Measurements from ENCODE around the gene PAQR8. TPM values are rescaled to one million over a fixed set of nuclear protein-coding genes. Genes with fewer than 3 reads are reported as not detected.

The PAQR8 gene
- total and polyA plus RNA-seq, 2 of the 13 experiments (the other 11 are each of a cell fraction or from before 2014, with no cell fraction given) = 37.7 to 50.7 TPM

- TF ChIP-seq ZNF460 (CRISPR knock-in tag; IDR thresholded peaks at IDR 0.05; ENCODE audit: borderline replicate concordance) = no peak
- TF ChIP-seq RAD51 (IDR thresholded peaks at IDR 0.05; ENCODE audit: borderline replicate concordance) = no peak
- TF ChIP-seq HNF1B (CRISPR knock-in tag; IDR thresholded peaks at IDR 0.05) = peak; percentile 61; the same call in 1 of the 2 replicates
- no peak for TF ChIP-seq RNF2 (conservative IDR thresholded peaks at IDR 0.05; ENCODE audit: low read depth)
- TF ChIP-seq, protein P1, sequence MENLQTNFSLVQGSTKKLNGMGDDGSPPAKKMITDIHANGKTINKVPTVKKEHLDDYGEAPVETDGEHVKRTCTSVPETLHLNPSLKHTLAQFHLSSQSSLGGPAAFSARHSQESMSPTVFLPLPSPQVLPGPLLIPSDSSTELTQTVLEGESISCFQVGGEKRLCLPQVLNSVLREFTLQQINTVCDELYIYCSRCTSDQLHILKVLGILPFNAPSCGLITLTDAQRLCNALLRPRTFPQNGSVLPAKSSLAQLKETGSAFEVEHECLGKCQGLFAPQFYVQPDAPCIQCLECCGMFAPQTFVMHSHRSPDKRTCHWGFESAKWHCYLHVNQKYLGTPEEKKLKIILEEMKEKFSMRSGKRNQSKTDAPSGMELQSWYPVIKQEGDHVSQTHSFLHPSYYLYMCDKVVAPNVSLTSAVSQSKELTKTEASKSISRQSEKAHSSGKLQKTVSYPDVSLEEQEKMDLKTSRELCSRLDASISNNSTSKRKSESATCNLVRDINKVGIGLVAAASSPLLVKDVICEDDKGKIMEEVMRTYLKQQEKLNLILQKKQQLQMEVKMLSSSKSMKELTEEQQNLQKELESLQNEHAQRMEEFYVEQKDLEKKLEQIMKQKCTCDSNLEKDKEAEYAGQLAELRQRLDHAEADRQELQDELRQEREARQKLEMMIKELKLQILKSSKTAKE (CRISPR knock-in tag; IDR thresholded peaks at IDR 0.05; ENCODE audit: borderline replicate concordance) = no peak
- TF ChIP-seq ZNF776 (CRISPR knock-in tag; IDR thresholded peaks at IDR 0.05) = no peak
- peak; percentile 6; the same call in 1 of the 2 replicates for TF ChIP-seq ZNF574 (CRISPR knock-in tag; IDR thresholded peaks at IDR 0.05)
- no peak for TF ChIP-seq ZNF577 (CRISPR knock-in tag; IDR thresholded peaks at IDR 0.05; ENCODE audit: borderline replicate concordance, low read depth)
- TF ChIP-seq ZNF678 (CRISPR knock-in tag; IDR thresholded peaks at IDR 0.05) = no peak
- TF ChIP-seq ZNF30 (CRISPR knock-in tag; IDR thresholded peaks at IDR 0.05) = no peak
- TF ChIP-seq, protein P2, sequence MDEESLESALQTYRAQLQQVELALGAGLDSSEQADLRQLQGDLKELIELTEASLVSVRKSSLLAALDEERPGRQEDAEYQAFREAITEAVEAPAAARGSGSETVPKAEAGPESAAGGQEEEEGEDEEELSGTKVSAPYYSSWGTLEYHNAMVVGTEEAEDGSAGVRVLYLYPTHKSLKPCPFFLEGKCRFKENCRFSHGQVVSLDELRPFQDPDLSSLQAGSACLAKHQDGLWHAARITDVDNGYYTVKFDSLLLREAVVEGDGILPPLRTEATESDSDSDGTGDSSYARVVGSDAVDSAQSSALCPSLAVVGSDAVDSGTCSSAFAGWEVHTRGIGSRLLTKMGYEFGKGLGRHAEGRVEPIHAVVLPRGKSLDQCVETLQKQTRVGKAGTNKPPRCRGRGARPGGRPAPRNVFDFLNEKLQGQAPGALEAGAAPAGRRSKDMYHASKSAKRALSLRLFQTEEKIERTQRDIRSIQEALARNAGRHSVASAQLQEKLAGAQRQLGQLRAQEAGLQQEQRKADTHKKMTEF (CRISPR knock-in tag; IDR thresholded peaks at IDR 0.05) = no peak
- no peak for TF ChIP-seq LCORL (IDR thresholded peaks at IDR 0.05)
- peak; percentile 32; the same call in 1 of the 2 replicates for TF ChIP-seq LCORL (CRISPR knock-in tag; IDR thresholded peaks at IDR 0.05)
- TF ChIP-seq, protein P3, sequence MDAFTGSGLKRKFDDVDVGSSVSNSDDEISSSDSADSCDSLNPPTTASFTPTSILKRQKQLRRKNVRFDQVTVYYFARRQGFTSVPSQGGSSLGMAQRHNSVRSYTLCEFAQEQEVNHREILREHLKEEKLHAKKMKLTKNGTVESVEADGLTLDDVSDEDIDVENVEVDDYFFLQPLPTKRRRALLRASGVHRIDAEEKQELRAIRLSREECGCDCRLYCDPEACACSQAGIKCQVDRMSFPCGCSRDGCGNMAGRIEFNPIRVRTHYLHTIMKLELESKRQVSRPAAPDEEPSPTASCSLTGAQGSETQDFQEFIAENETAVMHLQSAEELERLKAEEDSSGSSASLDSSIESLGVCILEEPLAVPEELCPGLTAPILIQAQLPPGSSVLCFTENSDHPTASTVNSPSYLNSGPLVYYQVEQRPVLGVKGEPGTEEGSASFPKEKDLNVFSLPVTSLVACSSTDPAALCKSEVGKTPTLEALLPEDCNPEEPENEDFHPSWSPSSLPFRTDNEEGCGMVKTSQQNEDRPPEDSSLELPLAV (CRISPR knock-in tag; conservative IDR thresholded peaks at IDR 0.05; ENCODE audit: low read depth) = no peak
- peak; percentile 73 for TF ChIP-seq ERF (CRISPR knock-in tag; IDR thresholded peaks at IDR 0.05)
- 0 out of 2 replicates have a peak, but pooled peaks have one; percentile 64 for TF ChIP-seq GLI4 (CRISPR knock-in tag; IDR thresholded peaks at IDR 0.05; ENCODE audit: borderline replicate concordance)
- TF ChIP-seq, protein P4, sequence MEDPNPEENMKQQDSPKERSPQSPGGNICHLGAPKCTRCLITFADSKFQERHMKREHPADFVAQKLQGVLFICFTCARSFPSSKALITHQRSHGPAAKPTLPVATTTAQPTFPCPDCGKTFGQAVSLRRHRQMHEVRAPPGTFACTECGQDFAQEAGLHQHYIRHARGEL (CRISPR knock-in tag; IDR thresholded peaks at IDR 0.05) = no peak
- 0 out of 2 replicates have a peak, but pooled peaks have one; percentile 39 for TF ChIP-seq SAP130 (CRISPR knock-in tag; IDR thresholded peaks at IDR 0.05; ENCODE audit: low read depth)
- 0 out of 2 replicates have a peak, but pooled peaks have one; percentile 13 for TF ChIP-seq POGZ (CRISPR knock-in tag; IDR thresholded peaks at IDR 0.05)
- TF ChIP-seq SIN3B (IDR thresholded peaks at IDR 0.05; ENCODE audit: low read length) = no peak
These were observed 54.7 kb downstream of the PAQR8 start (continued) for GRCh38 chr6:52416629-52417151.
